H1 (cell line): ENCODE data around the gene LIFR. TPM values are rescaled to one million over a fixed set of nuclear protein-coding genes. Genes with fewer than 3 reads are reported as not detected.

Source experiments
- CTCF ChIA-PET: fragments of 300-600 bp; sonication (Branson Sonifier 250); formaldehyde crosslinking; loops from one replicate; lab custom pipeline; 2021; ENCODE audit not compliant: partially characterized antibody; lab: Charles Lee
- POLR2A ChIA-PET: fragments of 300-600 bp; sonication (Branson Sonifier 250); formaldehyde crosslinking; loops from one replicate; lab custom pipeline; 2021; ENCODE audit warnings: inconsistent platforms; ENCODE audit not compliant: partially characterized antibody; lab: Charles Lee
- DNase-seq, 2 experiments: peaks; one replicate each; pipeline versions ENCODE4 v3.0.0 to v3.0.0-alpha.2; 2010 to 2022; ENCODE audit warnings: low spot score in 2 of 2, low read depth in 1 of 2, mixed read lengths in 1 of 2
- FAIRE-seq: peaks from 2 replicates; lab custom pipeline; 2011; peaks lifted over from hg19 to GRCh38; lab: Jason Lieb, UNC
- H2AFZ ChIP-seq: 2 replicates; pipeline ENCODE4 v1.8.1; 2012; ENCODE audit warnings: low read length, inconsistent platforms
- H2AK5ac ChIP-seq: 2 replicates; pipeline ENCODE4 v1.6.1; 2013; ENCODE audit warnings: low read depth, low read length
- H2BK120ac ChIP-seq: replicated peaks from 2 replicates; pipeline ENCODE3; 2013; ENCODE audit warnings: low read depth, low read length, inconsistent platforms
- H2BK12ac ChIP-seq: 2 replicates; pipeline ENCODE4 v1.6.1; 2013; ENCODE audit warnings: low read depth, low read length
- H2BK15ac ChIP-seq: 2 replicates; pipeline ENCODE4 v1.6.1; 2013; ENCODE audit warnings: low read length
- H2BK20ac ChIP-seq: 2 replicates; pipeline ENCODE4 v1.6.1; 2013; ENCODE audit warnings: low read length
- H2BK5ac ChIP-seq: 2 replicates; pipeline ENCODE4 v1.6.1; 2013; ENCODE audit warnings: low read depth, low read length
- H3K14ac ChIP-seq: 2 replicates; pipeline ENCODE4 v1.6.1; 2013; ENCODE audit warnings: inconsistent platforms; ENCODE audit not compliant: insufficient read length
- H3K18ac ChIP-seq: 2 replicates; pipeline ENCODE4 v1.6.1; 2013; ENCODE audit warnings: low read length; ENCODE audit errors: extremely low read depth
- H3K23ac ChIP-seq: 2 replicates; pipeline ENCODE4 v1.6.1; 2013; ENCODE audit warnings: inconsistent platforms; ENCODE audit not compliant: insufficient read length
- H3K23me2 ChIP-seq: 2 replicates; pipeline ENCODE4 v1.6.1; 2013; ENCODE audit warnings: low read depth, low read length
- H3K27ac ChIP-seq: 2 replicates; pipeline ENCODE4 v1.6.1; 2011; ENCODE audit warnings: low read depth, low read length, inconsistent platforms
- H3K27me3 ChIP-seq, 4 experiments: replicated peaks in 1 of 4; 1 replicate in 1 of 4; 2 replicates in 3 of 4; pipeline versions ENCODE4 v1.6.1 to v1.8.1; 2011 to 2013; ENCODE audit warnings: low read length in 3 of 4, mild to moderate bottlenecking in 3 of 4, inconsistent platforms in 2 of 4, mixed read lengths in 2 of 4, moderate library complexity in 1 of 4; ENCODE audit not compliant: control insufficient read depth in 3 of 4, insufficient read depth in 3 of 4; ENCODE audit errors: extremely low read depth in 1 of 4
- H3K36me3 ChIP-seq, 4 experiments: 2 replicates each; pipeline versions ENCODE4 v1.6.1 to v1.8.1; 2011 to 2013; ENCODE audit warnings: mild to moderate bottlenecking in 4 of 4, low read length in 3 of 4, moderate library complexity in 2 of 4, control low read depth in 1 of 4, inconsistent platforms in 1 of 4; ENCODE audit not compliant: insufficient read depth in 4 of 4, control insufficient read depth in 2 of 4
- H3K4ac ChIP-seq: replicated peaks from 2 replicates; pipeline ENCODE3; 2013; ENCODE audit warnings: low read length, low read depth, mixed read lengths, inconsistent platforms; ENCODE audit not compliant: insufficient read length
- H3K4me1 ChIP-seq, 4 experiments: replicated peaks in 1 of 4; 1 replicate in 1 of 4; 2 replicates in 3 of 4; pipeline versions ENCODE4 v1.6.1 to v1.8.1; 2011 to 2013; ENCODE audit warnings: low read length in 3 of 4, inconsistent platforms in 2 of 4, mixed read lengths in 1 of 4; ENCODE audit not compliant: insufficient read depth in 4 of 4, control insufficient read depth in 3 of 4
- H3K4me2 ChIP-seq, 2 experiments: 2 replicates each; pipeline versions ENCODE4 v1.6.1 to v1.8.1; 2011 to 2013; ENCODE audit warnings: low read depth in 2 of 2, low read length in 2 of 2, control low read depth in 1 of 2, inconsistent platforms in 1 of 2, mild to moderate bottlenecking in 1 of 2; ENCODE audit not compliant: insufficient read depth in 1 of 2
- H3K4me3 ChIP-seq, 4 experiments: fragments of 200-600, 300-600 bp in 1 of 4; sonication (generic), shearing (Covaris generic), sonication (Bioruptor Twin) in 1 of 4; 2 replicates each; pipeline versions ENCODE4 v1.5.1 to v1.8.1; 2011 to 2016; ENCODE audit warnings: low read length in 4 of 4, low read depth in 3 of 4, control low read depth in 2 of 4, inconsistent platforms in 2 of 4, mild to moderate bottlenecking in 2 of 4, mixed read lengths in 1 of 4, moderate library complexity in 1 of 4; ENCODE audit not compliant: insufficient read depth in 2 of 4; ENCODE audit errors: extremely low read depth in 1 of 4
- H3K56ac ChIP-seq: replicated peaks from 2 replicates; pipeline ENCODE3; 2013; ENCODE audit warnings: low read depth, mild to moderate bottlenecking, mixed read lengths, low read length, inconsistent platforms; ENCODE audit not compliant: insufficient read length
- H3K79me1 ChIP-seq: 2 replicates; pipeline ENCODE4 v1.6.1; 2013; ENCODE audit warnings: low read depth, low read length, control low read depth
- H3K79me2 ChIP-seq, 2 experiments: 2 replicates each; pipeline versions ENCODE4 v1.6.1 to v1.8.1; 2012 to 2013; ENCODE audit warnings: low read length in 2 of 2, mild to moderate bottlenecking in 2 of 2, inconsistent platforms in 1 of 2; ENCODE audit not compliant: insufficient read depth in 2 of 2, control insufficient read depth in 1 of 2
- H3K9ac ChIP-seq, 4 experiments: replicated peaks in 1 of 4; 1 replicate in 1 of 4; 2 replicates in 3 of 4; pipeline versions ENCODE4 v1.6.1 to v1.8.1; 2011 to 2013; ENCODE audit warnings: low read depth in 3 of 4, low read length in 3 of 4, control low read depth in 2 of 4, mild to moderate bottlenecking in 2 of 4, moderate library complexity in 2 of 4, inconsistent platforms in 1 of 4; ENCODE audit errors: extremely low read depth in 1 of 4
- H3K9me3 ChIP-seq, 2 experiments: 2 replicates each; pipeline versions ENCODE4 v1.6.1 to v1.8.1; 2012 to 2013; ENCODE audit warnings: mild to moderate bottlenecking in 2 of 2, moderate library complexity in 2 of 2, control low read depth in 1 of 2, inconsistent platforms in 1 of 2, low read depth in 1 of 2, low read length in 1 of 2, mixed read lengths in 1 of 2; ENCODE audit not compliant: insufficient read depth in 2 of 2
- H4K20me1 ChIP-seq, 2 experiments: replicated peaks in 1 of 2; 2 replicates each; pipeline versions ENCODE3 to v1.8.1; 2011 to 2013; ENCODE audit warnings: inconsistent platforms in 2 of 2, low read length in 2 of 2, mild to moderate bottlenecking in 1 of 2; ENCODE audit not compliant: insufficient read depth in 2 of 2, control insufficient read depth in 1 of 2
- H4K5ac ChIP-seq: 2 replicates; pipeline ENCODE4 v1.6.1; 2013; ENCODE audit warnings: low read length, low read depth, mixed read lengths, inconsistent platforms; ENCODE audit not compliant: insufficient read length
- H4K8ac ChIP-seq: 2 replicates; pipeline ENCODE4 v1.8.0; 2013; ENCODE audit warnings: mild to moderate bottlenecking, moderate library complexity, low read length, inconsistent platforms; ENCODE audit not compliant: insufficient read depth; ENCODE audit errors: extremely low read depth
- H4K91ac ChIP-seq: replicated peaks from 2 replicates; pipeline ENCODE3; 2013; ENCODE audit warnings: low read length, mixed read lengths, inconsistent platforms; ENCODE audit not compliant: insufficient read length
- BRCA1 ChIP-seq: IDR thresholded peaks from 2 replicates; pipeline ENCODE4 v1.6.1; 2012; ENCODE audit warnings: low read depth, low read length, improper control_type of control experiment
- E2F6 ChIP-seq: IDR thresholded peaks from 2 replicates; pipeline ENCODE4 v1.6.1; 2012; ENCODE audit warnings: inconsistent platforms
- GTF2F1 ChIP-seq: IDR thresholded peaks from 2 replicates; pipeline ENCODE4 v1.6.1; 2012; ENCODE audit warnings: low read depth, low read length, improper control_type of control experiment, borderline replicate concordance
- HDAC6 ChIP-seq: IDR thresholded peaks from one replicate; pipeline ENCODE4 v1.7.1; 2012; ENCODE audit warnings: low read depth, mild to moderate bottlenecking, inconsistent platforms, low read length, moderate library complexity
- JUN ChIP-seq: IDR thresholded peaks from 2 replicates; pipeline ENCODE4 v1.6.1; 2011; ENCODE audit warnings: low read depth, mild to moderate bottlenecking, improper control_type of control experiment, low read length
- KDM5A ChIP-seq: fragments of 200-600 bp; IDR thresholded peaks from 2 replicates; pipeline ENCODE4 v1.7.1; 2012; ENCODE audit warnings: mild to moderate bottlenecking, low read length, inconsistent platforms, mixed read lengths
- RAD21 ChIP-seq, 2 experiments: IDR thresholded peaks in 1 of 2; conservative IDR thresholded peaks in 1 of 2; 2 replicates each; pipeline ENCODE4 v1.6.1; 2011; ENCODE audit warnings: low read depth in 2 of 2, low read length in 2 of 2, improper control_type of control experiment in 1 of 2, inconsistent platforms in 1 of 2, mild to moderate bottlenecking in 1 of 2, moderate library complexity in 1 of 2
- SIRT6 ChIP-seq: IDR thresholded peaks from one replicate; pipeline ENCODE4 v1.7.1; 2012; ENCODE audit warnings: low read length, inconsistent platforms
- TBP ChIP-seq: IDR thresholded peaks from 2 replicates; pipeline ENCODE4 v1.6.1; 2011; ENCODE audit warnings: low read depth, low read length, improper control_type of control experiment
- TEAD4 ChIP-seq: IDR thresholded peaks from 2 replicates; pipeline ENCODE4 v1.6.1; 2012; ENCODE audit warnings: low read depth, low read length, inconsistent platforms, mixed read lengths
- WGBS, 2 experiments: shearing (Covaris generic) in 1 of 2; methylation state at CpG; one replicate each; pipeline versions ENCODE4 v1.1.6 to v1.1.7; 2013 to 2015; ENCODE audit warnings: low lambda C conversion rate in 2 of 2, mixed read lengths in 2 of 2, inconsistent platforms in 1 of 2, low coverage in 1 of 2, missing lambda C conversion rate in 1 of 2; ENCODE audit not compliant: insufficient replicate concordance in 2 of 2, insufficient coverage in 1 of 2, insufficient read length in 1 of 2; ENCODE audit errors: extremely low coverage in 1 of 2, missing lambda C conversion rate in 1 of 2; 5-methylcytosine and 5-hydroxymethylcytosine counted together
- polyA plus RNA-seq, 7 experiments: library from polyadenylated mRNA; depleted of rRNA in 3 of 7; stranded (reverse) in 5 of 7; unstranded in 2 of 7; fragments of >200 nt in 5 of 7; fragments of 200-250 nt in 2 of 7; gene quantifications; 1 replicate in 5 of 7; 2 replicates in 1 of 7; 4 replicates in 1 of 7; pipeline versions ENCODE4 v1.2.1 to v1.2.3, GENCODE V29; 2011 to 2013; ENCODE audit warnings: missing spikeins in 2 of 7, mixed read lengths in 2 of 7
- total RNA-seq: library from RNA; stranded (reverse); fragmentation: NEBNext Ultra II Directional; extraction: Animal tissue kit (Norgen Biotek cat#: 25700); gene quantifications from 2 replicates; pipeline ENCODE4 v1.2.1, GENCODE V29; 2021
- TF ChIP-seq, protein P1 (sequence below): IDR thresholded peaks from 2 replicates; pipeline ENCODE4 v1.6.1; 2011; ENCODE audit warnings: low read depth, mild to moderate bottlenecking, low read length; ENCODE audit not compliant: insufficient read depth

Gene LIFR
- total and polyA plus RNA-seq, 2 of the 8 experiments (the other 6 are each of a cell fraction or from before 2014, with no cell fraction given) = 2.0 to 18.9 TPM

- CTCF ChIA-PET = interaction anchor here (0.7 kb wide), 1 partner anchor 1201 kb away, joined by 3 read pairs; no protein-coding TSS in a partner anchor
- peaks cover 0 to 57% of the 10 kb centered on the region in 2 experiments for H3K79me2 ChIP-seq
- peaks cover 0 to 2% (median 0%) of the 10 kb centered on the region in 4 experiments; a peak in 1 of 7 replicates for H3K4me1 ChIP-seq
- no peak overlapping the region for H2BK12ac ChIP-seq
- no peaks in the 10 kb centered on the region for H4K20me1 ChIP-seq
- no peak overlapping the region for H3K9ac ChIP-seq
- H3K4ac ChIP-seq = no peak overlapping the region
- H3K27me3 ChIP-seq = no peaks in the 10 kb centered on the region
- no peaks in the 10 kb centered on the region; the same call in 1 of the 2 replicates for H3K23me2 ChIP-seq
- no peak overlapping the region for H3K4me2 ChIP-seq
- H3K14ac ChIP-seq = no peak overlapping the region
- H3K18ac ChIP-seq = no peak overlapping the region
- no peak overlapping the region for H4K91ac ChIP-seq
- FAIRE-seq = no peak
- no peak overlapping the region for H2AK5ac ChIP-seq
- H3K9me3 ChIP-seq = no peaks in the 10 kb centered on the region
- H3K79me1 ChIP-seq = peaks cover 11% of the 10 kb centered on the region
- no peak overlapping the region for H3K4me3 ChIP-seq
- POLR2A ChIA-PET = no interaction called here
- H2AFZ ChIP-seq = no peak overlapping the region
- WGBS, 2 experiments = 95% methylated on average over 2 of the region's 2 CpGs; no CpG with 5 or more reads in 1 of the 2 experiments
- H3K56ac ChIP-seq = no peak overlapping the region
- no peaks in the 10 kb centered on the region for H3K36me3 ChIP-seq
- no peak overlapping the region for H2BK20ac ChIP-seq
- no peak overlapping the region for H3K27ac ChIP-seq
- no peak overlapping the region for H2BK120ac ChIP-seq
- TF ChIP-seq KDM5A (no peak), TEAD4 (no peak), HDAC6 (no peak), E2F6 (no peak), BRCA1 (no peak), TBP (no peak), SIRT6 (no peak), JUN (no peak), RAD21 (IDR thresholded peaks at IDR 0.05 in 1 of 2, conservative IDR thresholded peaks at IDR 0.05 in 1 of 2; ENCODE audit: low read depth in 2 of 2, low read length in 2 of 2) (no peak), GTF2F1 (no peak)
- TF ChIP-seq, protein P1, sequence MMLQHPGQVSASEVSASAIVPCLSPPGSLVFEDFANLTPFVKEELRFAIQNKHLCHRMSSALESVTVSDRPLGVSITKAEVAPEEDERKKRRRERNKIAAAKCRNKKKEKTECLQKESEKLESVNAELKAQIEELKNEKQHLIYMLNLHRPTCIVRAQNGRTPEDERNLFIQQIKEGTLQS = no peak
- TF ChIP-seq, all 59 proteins: peak for 0
- Histone ChIP-seq H4K8ac (no peak overlapping the region), H3K23ac (no peak overlapping the region), H2BK5ac (no peak overlapping the region), H4K5ac (no peak overlapping the region), H2BK15ac (no peak overlapping the region)
- no peak for DNase-seq
Observed at GRCh38 chr5:38543074-38543473, 13.4 kb downstream of the LIFR start.
